ENCODE data around the gene ITSN1.

ITSN1 gene

DNA sequence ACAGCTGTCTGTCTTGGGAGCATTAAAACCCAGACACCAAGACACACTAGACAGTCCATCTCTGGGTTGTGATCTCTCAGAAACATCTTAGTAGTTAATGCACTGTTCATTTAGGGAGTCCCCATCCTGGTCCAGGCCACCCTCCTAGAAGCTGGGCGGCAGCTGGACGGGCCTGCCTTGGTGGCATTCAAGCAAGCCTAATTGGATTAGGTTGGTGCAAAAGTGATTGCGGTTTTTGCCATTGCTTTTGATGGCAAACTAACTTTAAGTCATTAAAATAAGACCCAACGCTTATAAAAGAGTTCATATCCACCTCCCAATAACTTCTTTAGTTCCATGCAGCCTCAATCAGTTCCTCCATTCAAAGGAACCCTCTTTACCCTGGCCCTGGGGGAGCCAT, 251.6 kb downstream of the ITSN1 start:
- H3K4me1 ChIP-seq (ENCODE audit: control insufficient read depth, low read length) = peaks cover 5% of the 10 kb centered on the region
- TF ChIP-seq EZH2phosphoT487 (IDR thresholded peaks at IDR 0.05; ENCODE audit: borderline replicate concordance, low read length) = no peak
- no peak for TF ChIP-seq CTCF (IDR thresholded peaks at IDR 0.05; ENCODE audit: low read depth, low read length, poor library complexity, severe bottlenecking)
- no peak overlapping the region for H3K4me2 ChIP-seq (ENCODE audit: low read length)
- H3K27me3 ChIP-seq (ENCODE audit: control insufficient read depth, low read length) = peaks cover 9% of the 10 kb centered on the region
- no peaks in the 10 kb centered on the region for H4K20me1 ChIP-seq (ENCODE audit: control insufficient read depth, insufficient read depth, low read depth, low read length)
- H3K9me2 ChIP-seq (replicated peaks; ENCODE audit: control insufficient read depth, low read length) = no peaks in the 10 kb centered on the region
- no peaks in the 10 kb centered on the region for H3K79me2 ChIP-seq (ENCODE audit: control insufficient read depth, low read length)
- H3K4me3 ChIP-seq (ENCODE audit: low read length) = no peak overlapping the region
- H3K9me3 ChIP-seq (ENCODE audit: control insufficient read depth, insufficient read depth, low read length) = no peaks in the 10 kb centered on the region
- H3K36me3 ChIP-seq (ENCODE audit: control insufficient read depth, low read length) = no peaks in the 10 kb centered on the region
- H3K27ac ChIP-seq (ENCODE audit: low read depth, low read length) = no peak overlapping the region
- H3F3A ChIP-seq (ENCODE audit: control insufficient read depth, insufficient read depth) = 0 out of 2 replicates have a peak, but pooled peaks cover 2% of the 10 kb centered on the region

- TF ChIP-seq CTCF (IDR thresholded peaks at IDR 0.05; ENCODE audit: low read depth, low read length, poor library complexity, severe bottlenecking) (peak; percentile 25), EZH2phosphoT487 (IDR thresholded peaks at IDR 0.05; ENCODE audit: borderline replicate concordance, low read length) (no peak)
- Histone ChIP-seq H3K9me2 (replicated peaks; ENCODE audit: control insufficient read depth, low read length) (no peaks in the 10 kb centered on the region), H3K4me2 (ENCODE audit: low read length) (no peak overlapping the region), H3K27me3 (ENCODE audit: control insufficient read depth, low read length) (peaks cover 9% of the 10 kb centered on the region), H3K9me3 (ENCODE audit: control insufficient read depth, insufficient read depth, low read length) (no peaks in the 10 kb centered on the region), H4K20me1 (ENCODE audit: control insufficient read depth, insufficient read depth, low read depth, low read length) (no peaks in the 10 kb centered on the region), H3K27ac (ENCODE audit: low read depth, low read length) (no peak overlapping the region), H3F3A (ENCODE audit: control insufficient read depth, insufficient read depth) (0 out of 2 replicates have a peak, but pooled peaks cover 2% of the 10 kb centered on the region), H3K36me3 (ENCODE audit: control insufficient read depth, low read length) (no peaks in the 10 kb centered on the region), H3K4me3 (ENCODE audit: low read length) (no peak overlapping the region), H3K79me2 (ENCODE audit: control insufficient read depth, low read length) (no peaks in the 10 kb centered on the region), H3K4me1 (ENCODE audit: control insufficient read depth, low read length) (peaks cover 5% of the 10 kb centered on the region)
Observed at GRCh38 chr21:33894736-33895288, 252.5 kb downstream of the ITSN1 start.

DNA sequence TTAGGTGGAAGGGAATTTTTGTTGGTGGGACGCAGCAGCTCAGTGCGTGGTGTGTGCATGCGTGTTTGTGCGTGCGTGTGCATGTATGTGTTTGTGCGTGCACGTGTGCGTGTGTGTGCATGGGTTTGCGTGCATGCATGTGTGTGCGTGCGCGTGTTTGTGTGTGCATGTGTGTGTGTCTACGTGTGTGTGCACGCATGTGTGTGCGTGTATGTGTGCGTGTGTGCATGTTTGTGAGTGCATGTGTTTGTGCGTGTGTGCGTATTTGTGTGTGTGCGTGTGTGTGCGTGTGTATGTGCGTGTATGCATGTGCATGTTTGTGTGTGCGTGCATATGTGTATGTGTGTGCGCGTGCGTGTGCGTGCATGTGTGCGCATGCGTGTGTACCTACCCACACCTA, 253.1 kb downstream of the ITSN1 start:
- H3F3A ChIP-seq (ENCODE audit: control insufficient read depth, insufficient read depth) = 0 out of 2 replicates have a peak, but pooled peaks cover 6% of the 10 kb centered on the region
- H4K20me1 ChIP-seq (ENCODE audit: control insufficient read depth, insufficient read depth, low read depth, low read length) = no peaks in the 10 kb centered on the region
- H3K4me3 ChIP-seq (ENCODE audit: low read length) = no peak overlapping the region
- no peak overlapping the region for H3K4me2 ChIP-seq (ENCODE audit: low read length)
- no peaks in the 10 kb centered on the region for H3K9me3 ChIP-seq (ENCODE audit: control insufficient read depth, insufficient read depth, low read length)
- no peaks in the 10 kb centered on the region for H3K9me2 ChIP-seq (replicated peaks; ENCODE audit: control insufficient read depth, low read length)
- H3K4me1 ChIP-seq (ENCODE audit: control insufficient read depth, low read length) = peaks cover 5% of the 10 kb centered on the region
- TF ChIP-seq CTCF (IDR thresholded peaks at IDR 0.05; ENCODE audit: low read depth, low read length, poor library complexity, severe bottlenecking) (no peak), EZH2phosphoT487 (IDR thresholded peaks at IDR 0.05; ENCODE audit: borderline replicate concordance, low read length) (no peak)
- H3K36me3 ChIP-seq (ENCODE audit: control insufficient read depth, low read length) = no peaks in the 10 kb centered on the region
- H3K27me3 ChIP-seq (ENCODE audit: control insufficient read depth, low read length) = peaks cover 9% of the 10 kb centered on the region
- no peaks in the 10 kb centered on the region for H3K79me2 ChIP-seq (ENCODE audit: control insufficient read depth, low read length)
- H3K27ac ChIP-seq (ENCODE audit: low read depth, low read length) = no peak overlapping the region

All from DOHH2 (cell line).